Hepatic stellate cell (primary cell): Measurements from ENCODE around the gene P4HB.
A peak's percentile ranks its signal among the peaks of the same experiment; 100 is the strongest.

Experiments used
- DNase-seq: peaks from one replicate; pipeline ENCODE4 v3.0.0; 2011; ENCODE audit warnings: low spot score

Gene P4HB

GRCh38 chr17:81868674-81869220, 8.4 kb upstream of the P4HB start:
- DNase-seq: peak; percentile 83

- no peak for DNase-seq
Measured at GRCh38 chr17:81867991-81868673, 7.8 kb upstream of the P4HB start.

- DNase-seq: no peak
Measured at GRCh38 chr17:81867170-81867990, 7.0 kb upstream of the P4HB start.

GRCh38 chr17:81866440-81867169, 6.3 kb upstream of the P4HB start:
- no peak for DNase-seq

- no peak for DNase-seq
Measured at GRCh38 chr17:81865733-81866439, 5.6 kb upstream of the P4HB start.

GRCh38 chr17:81865358-81865732, 5.0 kb upstream of the P4HB start:
- DNase-seq: no peak

- no peak for DNase-seq
Measured at GRCh38 chr17:81863833-81864768, 3.8 kb upstream of the P4HB start.

- DNase-seq: no peak
Measured at GRCh38 chr17:81863123-81863675, 2.9 kb upstream of the P4HB start.

GRCh38 chr17:81860756-81861568, 627 bp upstream of the P4HB start:
- peak; percentile 100 for DNase-seq

- no peak for DNase-seq
Measured at GRCh38 chr17:81858967-81859905, 1.1 kb downstream of the P4HB start.

- DNase-seq: no peak
Measured at GRCh38 chr17:81858170-81858966, 2.0 kb downstream of the P4HB start.

GRCh38 chr17:81854974-81855774, 5.2 kb downstream of the P4HB start:
- no peak for DNase-seq

GRCh38 chr17:81852237-81852636, 8.1 kb downstream of the P4HB start:
- no peak for DNase-seq

- DNase-seq: no peak
Measured at GRCh38 chr17:81851423-81851822, 8.9 kb downstream of the P4HB start.

- DNase-seq: no peak
Measured at GRCh38 chr17:81849457-81849856, 10.9 kb downstream of the P4HB start.

GRCh38 chr17:81846743-81847689, 13.3 kb downstream of the P4HB start:
- DNase-seq: no peak
